Measurements from ENCODE around the gene LDHA. TPM values are rescaled to one million over a fixed set of nuclear protein-coding genes. Genes with fewer than 3 reads are reported as not detected.

Gene LDHA
- polyA plus RNA-seq, 1 donor from 2014 or later = 39.9 TPM

- no peak overlapping the region for H3K4me3 ChIP-seq (ENCODE audit: low read length)
- no peak overlapping the region for H3K27ac ChIP-seq (ENCODE audit: low read length)
- H2AFZ ChIP-seq (ENCODE audit: low read depth, low read length) = no peak overlapping the region
- TF ChIP-seq POLR2AphosphoS5 (IDR thresholded peaks at IDR 0.05) (no peak), SMC3 (conservative IDR thresholded peaks at IDR 0.05; ENCODE audit: poor library complexity) (no peak), EP300 (conservative IDR thresholded peaks at IDR 0.05; ENCODE audit: poor library complexity, severe bottlenecking) (no peak), REST (IDR thresholded peaks at IDR 0.05; ENCODE audit: borderline replicate concordance) (no peak), TAF1 (IDR thresholded peaks at IDR 0.05; ENCODE audit: low read depth) (no peak), MXI1 (conservative IDR thresholded peaks at IDR 0.05; ENCODE audit: poor library complexity, severe bottlenecking) (no peak), EZH2 (IDR thresholded peaks at IDR 0.05; ENCODE audit: borderline replicate concordance, insufficient read depth, low read length, poor library complexity, severe bottlenecking) (no peak), CTCF (IDR thresholded peaks at IDR 0.05; ENCODE audit: poor library complexity, severe bottlenecking) (no peak), RAD21 (conservative IDR thresholded peaks at IDR 0.05) (no peak)
- H3K79me2 ChIP-seq (replicated peaks; ENCODE audit: insufficient read depth, low read length) = no peaks in the 10 kb centered on the region
- H3K36me3 ChIP-seq (ENCODE audit: insufficient read depth, low read length) = no peaks in the 10 kb centered on the region
- no peak overlapping the region for H3K4me2 ChIP-seq (ENCODE audit: low read length)
- no peaks in the 10 kb centered on the region for H4K20me1 ChIP-seq (ENCODE audit: insufficient read depth)
- H3K27me3 ChIP-seq (ENCODE audit: insufficient read depth, low read depth, low read length) = no peaks in the 10 kb centered on the region
- no peaks in the 10 kb centered on the region for H3F3A ChIP-seq (ENCODE audit: insufficient read depth, low read length, poor library complexity, severe bottlenecking)
- no peak overlapping the region for H3K9ac ChIP-seq (ENCODE audit: low read length)
- H3K9me3 ChIP-seq (ENCODE audit: low read length) = no peaks in the 10 kb centered on the region
- H3K9me2 ChIP-seq (ENCODE audit: insufficient read depth, low read length) = no peaks in the 10 kb centered on the region
These were observed 32.9 kb downstream of the LDHA start for GRCh38 chr11:18427240-18427639.

GRCh38 chr11:18429332-18429731, 35.0 kb downstream of the LDHA start:
- no peaks in the 10 kb centered on the region for H3K27me3 ChIP-seq (ENCODE audit: insufficient read depth, low read depth, low read length)
- no peaks in the 10 kb centered on the region for H3K36me3 ChIP-seq (ENCODE audit: insufficient read depth, low read length)
- no peak overlapping the region for H2AFZ ChIP-seq (ENCODE audit: low read depth, low read length)
- H4K20me1 ChIP-seq (ENCODE audit: insufficient read depth) = no peaks in the 10 kb centered on the region
- H3F3A ChIP-seq (ENCODE audit: insufficient read depth, low read length, poor library complexity, severe bottlenecking) = no peaks in the 10 kb centered on the region
- H3K79me2 ChIP-seq (replicated peaks; ENCODE audit: insufficient read depth, low read length) = no peaks in the 10 kb centered on the region
- no peak overlapping the region for H3K4me3 ChIP-seq (ENCODE audit: low read length)
- H3K27ac ChIP-seq (ENCODE audit: low read length) = no peak overlapping the region
- no peaks in the 10 kb centered on the region for H3K9me3 ChIP-seq (ENCODE audit: low read length)
- TF ChIP-seq REST (IDR thresholded peaks at IDR 0.05; ENCODE audit: borderline replicate concordance) = no peak
- no peak for TF ChIP-seq SMC3 (conservative IDR thresholded peaks at IDR 0.05; ENCODE audit: poor library complexity)
- no peak for TF ChIP-seq EZH2 (IDR thresholded peaks at IDR 0.05; ENCODE audit: borderline replicate concordance, insufficient read depth, low read length, poor library complexity, severe bottlenecking)
- TF ChIP-seq MXI1 (conservative IDR thresholded peaks at IDR 0.05; ENCODE audit: poor library complexity, severe bottlenecking) = no peak
- TF ChIP-seq CTCF (IDR thresholded peaks at IDR 0.05; ENCODE audit: poor library complexity, severe bottlenecking) = no peak
- no peak for TF ChIP-seq EP300 (conservative IDR thresholded peaks at IDR 0.05; ENCODE audit: poor library complexity, severe bottlenecking)
- no peak for TF ChIP-seq TAF1 (IDR thresholded peaks at IDR 0.05; ENCODE audit: low read depth)
- no peak for TF ChIP-seq POLR2AphosphoS5 (IDR thresholded peaks at IDR 0.05)
- TF ChIP-seq RAD21 (conservative IDR thresholded peaks at IDR 0.05) = no peak
- no peaks in the 10 kb centered on the region for H3K9me2 ChIP-seq (ENCODE audit: insufficient read depth, low read length)
- no peak overlapping the region for H3K4me2 ChIP-seq (ENCODE audit: low read length)
- no peak overlapping the region for H3K9ac ChIP-seq (ENCODE audit: low read length)

Data from neural cell (in vitro differentiated cells).